ENCODE results near the gene GPC6.

Gene GPC6

GRCh38 chr13:94030415-94031119 is 804.0 kb downstream of the GPC6 start:
- no peak for TF ChIP-seq CTCF (IDR thresholded peaks at IDR 0.05; ENCODE audit: unreplicated experiment in 3 of 3)
- H3K27ac Mint-ChIP-seq = peak overlapping the region in 2 of 3 experiments; percentile 31 to 72
- peaks cover 7% of the 10 kb centered on the region for H3K36me3 Mint-ChIP-seq (ENCODE audit: low read depth)
- H3K9me3 Mint-ChIP-seq = no peaks in the 10 kb centered on the region
- H3K27me3 Mint-ChIP-seq (ENCODE audit: low read depth) = no peaks in the 10 kb centered on the region
- H3K4me3 Mint-ChIP-seq = no peak overlapping the region
- peaks cover 10% of the 10 kb centered on the region for H3K4me1 Mint-ChIP-seq

GRCh38 chr13:94031609-94032008 is 805.0 kb downstream of the GPC6 start:
- H3K4me3 Mint-ChIP-seq = no peak overlapping the region
- no peaks in the 10 kb centered on the region for H3K9me3 Mint-ChIP-seq
- peaks cover 7% of the 10 kb centered on the region for H3K36me3 Mint-ChIP-seq (ENCODE audit: low read depth)
- H3K27me3 Mint-ChIP-seq (ENCODE audit: low read depth) = no peaks in the 10 kb centered on the region
- peak overlapping the region in 1 of 3 experiments; percentile 72 for H3K27ac Mint-ChIP-seq
- no peak for TF ChIP-seq CTCF (IDR thresholded peaks at IDR 0.05; ENCODE audit: unreplicated experiment in 3 of 3)
- peaks cover 14% of the 10 kb centered on the region for H3K4me1 Mint-ChIP-seq

GRCh38 chr13:94033098-94033497 is 806.5 kb downstream of the GPC6 start:
- Mint-ChIP-seq H3K36me3 (ENCODE audit: low read depth) (peaks cover 4% of the 10 kb centered on the region), H3K27ac (no peak overlapping the region), H3K4me1 (peaks cover 14% of the 10 kb centered on the region), H3K4me3 (no peak overlapping the region), H3K27me3 (ENCODE audit: low read depth) (no peaks in the 10 kb centered on the region), H3K9me3 (no peaks in the 10 kb centered on the region)
- TF ChIP-seq CTCF (IDR thresholded peaks at IDR 0.05; ENCODE audit: unreplicated experiment in 3 of 3) = no peak

GRCh38 chr13:94033830-94034642 is 807.4 kb downstream of the GPC6 start:
- Mint-ChIP-seq H3K27ac (peak overlapping the region; percentile 4 to 47 (median 45)), H3K4me1 (peaks cover 14% of the 10 kb centered on the region), H3K4me3 (no peak overlapping the region), H3K36me3 (ENCODE audit: low read depth) (peaks cover 4% of the 10 kb centered on the region), H3K9me3 (no peaks in the 10 kb centered on the region), H3K27me3 (ENCODE audit: low read depth) (no peaks in the 10 kb centered on the region)
- TF ChIP-seq CTCF (IDR thresholded peaks at IDR 0.05; ENCODE audit: unreplicated experiment in 3 of 3) = no peak

- Mint-ChIP-seq H3K27me3 (ENCODE audit: low read depth) (no peaks in the 10 kb centered on the region), H3K9me3 (peaks cover 2% of the 10 kb centered on the region), H3K4me3 (no peak overlapping the region), H3K27ac (no peak overlapping the region), H3K4me1 (no peaks in the 10 kb centered on the region), H3K36me3 (ENCODE audit: low read depth) (peaks cover 17% of the 10 kb centered on the region)
- no peak for TF ChIP-seq CTCF (IDR thresholded peaks at IDR 0.05; ENCODE audit: unreplicated experiment in 3 of 3)
Observed at GRCh38 chr13:94050039-94050438, 823.4 kb downstream of the GPC6 start.
